Hepatocyte (in vitro differentiated cells): ENCODE results near the gene C6orf58. TPM values are rescaled to one million over a fixed set of nuclear protein-coding genes. Genes with fewer than 3 reads are reported as not detected.

Experiments used
- DNase-seq: peaks from one replicate; pipeline ENCODE4 v3.0.0-alpha.2; 2016; ENCODE audit warnings: low spot score
- H2AFZ ChIP-seq: fragments of 200-600 bp; sonication (generic); 2 replicates; pipeline ENCODE4 v1.6.0; 2016; ENCODE audit warnings: antibody characterized with exemption, mild to moderate bottlenecking
- H3K27ac ChIP-seq: fragments of 200-600 bp; sonication (generic); 2 replicates; pipeline ENCODE4 v1.5.1; 2016; ENCODE audit warnings: mild to moderate bottlenecking
- H3K27me3 ChIP-seq: fragments of 200-600 bp; sonication (generic); 2 replicates; pipeline ENCODE4 v1.6.1; 2016
- H3K36me3 ChIP-seq: fragments of 200-600 bp; sonication (generic); replicated peaks from 2 replicates; pipeline ENCODE4 v1.5.1; 2016; ENCODE audit warnings: low read depth; ENCODE audit not compliant: insufficient read depth
- H3K4me1 ChIP-seq: fragments of 200-600 bp; sonication (generic); 2 replicates; pipeline ENCODE4 v1.5.1; 2016; ENCODE audit warnings: mild to moderate bottlenecking, moderate library complexity; ENCODE audit not compliant: insufficient read depth
- H3K4me2 ChIP-seq: fragments of 200-600 bp; sonication (generic); 2 replicates; pipeline ENCODE4 v1.6.0; 2016
- H3K4me3 ChIP-seq: fragments of 200-600 bp; sonication (generic); 2 replicates; pipeline ENCODE4 v1.5.1; 2016; ENCODE audit warnings: mild to moderate bottlenecking
- H3K79me2 ChIP-seq: fragments of 200-600 bp; sonication (generic); 2 replicates; pipeline ENCODE4 v1.6.0; 2017; ENCODE audit warnings: mild to moderate bottlenecking
- H3K9me2 ChIP-seq: fragments of 200-600 bp; sonication (generic); replicated peaks from 2 replicates; pipeline ENCODE4 v1.6.0; 2017; ENCODE audit warnings: mild to moderate bottlenecking; ENCODE audit not compliant: insufficient read depth
- H3K9me3 ChIP-seq: fragments of 200-600 bp; sonication (generic); 2 replicates; pipeline ENCODE4 v1.5.1; 2016; ENCODE audit warnings: low read depth, mild to moderate bottlenecking
- H4K20me1 ChIP-seq: fragments of 200-600 bp; sonication (generic); 2 replicates; pipeline ENCODE4 v1.6.0; 2016; ENCODE audit warnings: mild to moderate bottlenecking; ENCODE audit not compliant: insufficient read depth, poor library complexity, severe bottlenecking
- EZH2 ChIP-seq: fragments of 200-600 bp; sonication (generic); IDR thresholded peaks from 2 replicates; pipeline ENCODE4 v1.6.1; 2016; ENCODE audit warnings: antibody characterized with exemption, mild to moderate bottlenecking, borderline replicate concordance
- EZH2phosphoT487 ChIP-seq: fragments of 200-600 bp; sonication (generic); IDR thresholded peaks from one replicate; pipeline ENCODE4 v1.6.1; 2018; ENCODE audit warnings: antibody characterized with exemption, mild to moderate bottlenecking, low read depth, moderate library complexity; ENCODE audit not compliant: unreplicated experiment, severe bottlenecking
- WGBS: methylation state at CpG from one replicate; pipeline ENCODE4 v1.1.6; 2016; ENCODE audit warnings: low lambda C conversion rate; ENCODE audit errors: missing lambda C conversion rate; 5-methylcytosine and 5-hydroxymethylcytosine counted together
- polyA plus RNA-seq: library from polyadenylated mRNA; unstranded; fragments of >200 nt; fragmentation: Nextera tagmentation; extraction: Ambion mirVana; gene quantifications from 2 replicates; pipeline ENCODE4 v1.2.1, GENCODE V29; 2016
- total RNA-seq: library from RNA; depleted of rRNA; stranded (reverse); fragments of >200 nt; gene quantifications from 2 replicates; pipeline ENCODE4 v1.2.3, GENCODE V29; 2014
- TF ChIP-seq, protein P1 (sequence below): fragments of 200-600 bp; sonication (generic); IDR thresholded peaks from 2 replicates; pipeline ENCODE4 v1.5.1; 2016; ENCODE audit warnings: antibody characterized with exemption, mild to moderate bottlenecking; ENCODE audit not compliant: poor library complexity

The C6orf58 gene
- total and polyA plus RNA-seq, 2 experiments from 2014 or later: not detected

GRCh38 chr6:127606131-127606562, 29.2 kb downstream of the C6orf58 start:
- Histone ChIP-seq H3K27me3 (no peaks in the 10 kb centered on the region), H3K27ac (no peak overlapping the region), H2AFZ (no peak overlapping the region), H3K36me3 (no peaks in the 10 kb centered on the region), H3K9me3 (no peaks in the 10 kb centered on the region), H3K4me2 (no peak overlapping the region), H3K4me1 (no peaks in the 10 kb centered on the region), H4K20me1 (no peaks in the 10 kb centered on the region), H3K9me2 (no peaks in the 10 kb centered on the region), H3K4me3 (no peak overlapping the region), H3K79me2 (no peaks in the 10 kb centered on the region)
- TF ChIP-seq, protein P1, sequence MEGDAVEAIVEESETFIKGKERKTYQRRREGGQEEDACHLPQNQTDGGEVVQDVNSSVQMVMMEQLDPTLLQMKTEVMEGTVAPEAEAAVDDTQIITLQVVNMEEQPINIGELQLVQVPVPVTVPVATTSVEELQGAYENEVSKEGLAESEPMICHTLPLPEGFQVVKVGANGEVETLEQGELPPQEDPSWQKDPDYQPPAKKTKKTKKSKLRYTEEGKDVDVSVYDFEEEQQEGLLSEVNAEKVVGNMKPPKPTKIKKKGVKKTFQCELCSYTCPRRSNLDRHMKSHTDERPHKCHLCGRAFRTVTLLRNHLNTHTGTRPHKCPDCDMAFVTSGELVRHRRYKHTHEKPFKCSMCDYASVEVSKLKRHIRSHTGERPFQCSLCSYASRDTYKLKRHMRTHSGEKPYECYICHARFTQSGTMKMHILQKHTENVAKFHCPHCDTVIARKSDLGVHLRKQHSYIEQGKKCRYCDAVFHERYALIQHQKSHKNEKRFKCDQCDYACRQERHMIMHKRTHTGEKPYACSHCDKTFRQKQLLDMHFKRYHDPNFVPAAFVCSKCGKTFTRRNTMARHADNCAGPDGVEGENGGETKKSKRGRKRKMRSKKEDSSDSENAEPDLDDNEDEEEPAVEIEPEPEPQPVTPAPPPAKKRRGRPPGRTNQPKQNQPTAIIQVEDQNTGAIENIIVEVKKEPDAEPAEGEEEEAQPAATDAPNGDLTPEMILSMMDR: peak; percentile 46
- TF ChIP-seq EZH2: no peak
- peak; percentile 46 for DNase-seq
- 75% methylated on average over 3 of the region's 3 CpGs for WGBS

GRCh38 chr6:127608554-127609270, 31.7 kb downstream of the C6orf58 start:
- no peaks in the 10 kb centered on the region for H3K9me3 ChIP-seq
- no peak overlapping the region for H2AFZ ChIP-seq

GRCh38 chr6:127618729-127619128, 41.8 kb downstream of the C6orf58 start:
- H3K4me3 ChIP-seq: no peak overlapping the region
- H2AFZ ChIP-seq: no peak overlapping the region
- no peaks in the 10 kb centered on the region for H3K4me1 ChIP-seq
- H3K4me2 ChIP-seq: no peak overlapping the region
- H4K20me1 ChIP-seq: no peaks in the 10 kb centered on the region
- no peak for DNase-seq
- no peaks in the 10 kb centered on the region for H3K9me3 ChIP-seq
- no peaks in the 10 kb centered on the region for H3K27me3 ChIP-seq
- H3K79me2 ChIP-seq: no peaks in the 10 kb centered on the region
- no peak overlapping the region for H3K27ac ChIP-seq
- WGBS: 74% methylated on average over 5 of the region's 5 CpGs
- no peaks in the 10 kb centered on the region for H3K36me3 ChIP-seq
- H3K9me2 ChIP-seq: no peaks in the 10 kb centered on the region
- TF ChIP-seq EZH2 (no peak), EZH2phosphoT487 (no peak)
- TF ChIP-seq, protein P1: no peak

More at GRCh38 chr6:127608554-127609270, 31.7 kb downstream of the C6orf58 start:
- DNase-seq: no peak
- Histone ChIP-seq H3K4me1 (no peaks in the 10 kb centered on the region), H3K9me2 (no peaks in the 10 kb centered on the region), H3K4me2 (no peak overlapping the region), H3K27me3 (no peaks in the 10 kb centered on the region), H3K27ac (no peak overlapping the region), H3K36me3 (no peaks in the 10 kb centered on the region), H3K4me3 (no peak overlapping the region), H3K79me2 (no peaks in the 10 kb centered on the region), H4K20me1 (no peaks in the 10 kb centered on the region)
- 69% methylated on average over 3 of the region's 3 CpGs for WGBS
- TF ChIP-seq EZH2 (no peak), EZH2phosphoT487 (no peak)
- TF ChIP-seq, protein P1: no peak
